ENCODE data around the gene SAP30L.

GRCh38 chr5:154408811-154409210 lies 37.0 kb upstream of the SAP30L start:
- TF ChIP-seq CTCF (IDR thresholded peaks at IDR 0.05): no peak
- no peak for TF ChIP-seq POLR2A (IDR thresholded peaks at IDR 0.05; ENCODE audit: low read depth)
